Erythroblast (primary cell): ENCODE measurements around the gene PIGP.
"Not testable (repeated sequence)": the region's sequence is repeated elsewhere in the genome, so short reads cannot be mapped to it uniquely, and the experiment has no call there.

Source experiments
- DNase-seq, 2 experiments: peaks; one replicate each; lab custom pipeline; 2025; lab: John Stamatoyannopoulos, UW
- GATA1 ChIP-seq: IDR thresholded peaks from 2 replicates; pipeline ENCODE4 v1.6.1; 2011; ENCODE audit warnings: low read depth, mild to moderate bottlenecking, control low read depth, low read length, moderate library complexity
- POLR2A ChIP-seq: IDR thresholded peaks from 2 replicates; pipeline ENCODE4 v1.6.1; 2011; ENCODE audit warnings: mild to moderate bottlenecking, low read length

PIGP gene

DNA sequence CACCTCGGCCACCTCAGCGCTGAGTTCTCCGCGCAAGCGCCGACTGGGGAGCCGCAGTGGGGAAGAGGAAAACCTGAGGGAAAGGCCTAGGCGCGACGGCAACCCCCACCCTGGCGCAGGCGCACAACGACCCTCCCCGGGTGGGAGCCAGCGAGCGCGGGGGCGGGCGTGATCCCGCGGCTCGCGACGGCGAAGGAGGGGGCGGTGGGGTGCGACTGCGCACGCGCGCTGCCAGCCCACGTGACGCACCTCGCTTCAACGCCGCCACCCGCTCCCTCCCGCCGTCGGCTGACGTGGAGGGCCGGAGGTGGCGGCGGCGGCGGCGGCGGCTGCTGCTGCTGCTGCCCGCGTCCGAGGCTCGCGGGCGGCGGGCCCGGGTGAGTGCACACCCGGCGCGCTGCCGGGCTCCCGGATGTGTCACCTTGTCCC lies at the start of gene PIGP, which contains the start of gene TTC3:
PIGP (minus strand) TSS at position 84 of the 429 bp plus-strand sequence. CDS start 556 bp downstream, outside the sequence.
TTC3 (plus strand) TSS at position 267 of the 429 bp plus-strand sequence. CDS start 14,004 bp downstream, outside the sequence.
- peak; percentile 95 to 98 for DNase-seq
- TF ChIP-seq POLR2A (peak; percentile 75), GATA1 (no peak)

DNA sequence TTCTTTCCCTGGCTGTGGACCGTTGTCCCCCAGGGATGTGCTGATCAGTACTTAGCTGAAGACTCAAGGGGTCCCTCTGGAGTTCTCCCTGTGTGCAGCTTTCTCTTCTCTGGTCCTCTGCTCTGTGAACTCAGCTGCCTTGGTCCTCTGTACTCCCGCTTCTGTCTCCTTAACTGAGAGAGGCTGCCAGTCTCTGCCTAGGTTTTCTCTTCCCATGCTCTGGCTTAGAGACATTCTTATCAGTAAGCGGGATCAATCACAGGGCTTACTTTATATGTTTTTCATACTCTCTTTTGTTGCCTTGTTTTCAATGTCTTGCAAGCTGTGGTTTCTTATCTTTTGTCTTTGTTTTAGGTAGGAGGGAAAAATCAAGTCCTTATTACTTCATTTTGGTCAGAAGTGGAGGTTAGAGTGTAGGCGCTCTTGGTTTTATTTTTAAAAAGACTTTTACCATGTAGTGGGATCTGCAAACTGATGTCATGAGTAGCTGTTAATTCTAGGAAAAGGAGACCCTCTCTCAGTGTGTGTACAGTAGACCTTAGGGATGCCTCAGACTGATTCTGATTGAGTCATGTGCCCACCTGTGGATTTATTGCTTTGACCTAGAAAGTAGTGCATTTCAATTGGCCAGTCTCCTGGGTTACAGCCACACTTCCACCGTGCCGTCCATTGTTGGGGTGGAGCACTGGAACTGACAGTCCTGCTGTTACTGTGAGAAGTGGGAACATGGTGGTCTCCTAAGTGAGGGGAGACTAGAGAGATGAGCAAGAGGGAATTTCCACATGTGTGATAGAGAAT lies 46.7 kb upstream of the PIGP start:
- no peak for DNase-seq
- TF ChIP-seq GATA1, result no peak
- TF ChIP-seq POLR2A, result no peak

DNA sequence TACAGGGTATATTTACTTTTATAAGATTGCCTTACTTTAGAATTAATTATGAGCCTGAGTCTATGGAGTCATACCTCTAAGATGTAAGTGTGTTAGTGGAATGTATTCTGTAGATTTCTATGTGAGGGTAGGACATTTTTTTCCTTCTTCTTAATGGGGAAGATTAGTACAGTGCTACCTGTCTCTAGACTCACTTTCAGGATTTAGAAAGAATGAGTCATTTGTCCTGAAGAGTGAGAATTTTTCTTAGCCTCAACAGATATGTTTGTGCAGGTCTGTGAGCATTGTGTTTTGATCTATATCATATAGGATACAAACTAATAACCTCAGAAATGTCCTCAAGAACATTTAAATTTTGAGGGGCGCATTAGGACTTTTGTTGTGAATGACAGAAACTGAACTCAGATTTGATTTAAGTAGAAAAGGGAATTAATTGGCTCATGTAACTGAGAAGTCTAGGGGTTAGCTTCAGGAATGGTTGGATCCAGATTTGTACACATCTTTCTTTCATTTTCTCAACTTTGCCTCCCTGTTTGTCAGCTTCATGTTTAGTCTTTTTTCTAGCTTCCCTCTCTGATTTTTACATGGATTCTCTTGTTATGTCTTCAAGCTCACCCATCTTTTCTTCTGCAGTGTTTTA lies 45.4 kb upstream of the PIGP start:
- TF ChIP-seq POLR2A, result no peak
- no peak for TF ChIP-seq GATA1
- DNase-seq, result no peak

DNA sequence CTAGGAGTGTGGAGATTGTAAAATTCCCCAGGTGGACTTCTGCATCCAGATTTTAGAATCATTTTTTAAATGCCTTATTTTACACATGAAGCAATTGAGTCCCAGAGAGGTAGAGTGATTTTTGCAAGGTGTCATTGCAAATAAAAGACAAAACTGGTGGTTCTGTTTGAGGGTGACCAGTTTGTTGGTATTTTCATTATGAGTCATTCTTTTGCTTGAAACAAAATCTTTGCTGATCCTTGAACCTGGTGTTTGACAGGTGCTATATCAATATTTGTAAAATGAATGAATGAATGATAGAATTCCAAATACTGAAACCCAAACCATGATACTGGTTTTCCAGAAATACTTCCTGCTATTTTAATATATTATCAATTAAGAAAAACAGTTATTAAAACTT lies 44.3 kb upstream of the PIGP start:
- no peak for TF ChIP-seq GATA1
- TF ChIP-seq POLR2A, result no peak
- no peak for DNase-seq

DNA sequence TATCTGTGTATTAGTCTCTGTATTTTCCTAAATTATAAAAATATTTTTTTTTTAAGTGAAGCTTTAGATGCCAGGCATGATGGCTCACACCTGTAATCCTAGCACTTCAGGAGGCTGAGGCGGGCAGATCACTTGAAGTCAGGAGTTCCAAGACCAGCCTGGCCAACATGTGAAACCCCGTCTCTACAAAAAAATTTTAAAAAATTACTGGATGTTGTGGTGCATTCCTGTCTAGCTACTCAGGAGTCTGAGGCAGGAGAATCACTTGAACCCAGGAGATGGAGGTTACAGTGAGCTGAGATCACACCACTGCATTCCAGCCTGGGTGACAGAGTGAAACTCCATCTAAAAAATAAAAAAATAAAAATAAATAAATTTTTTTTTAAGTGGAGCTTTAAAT lies 43.6 kb upstream of the PIGP start:
- not testable (repeated sequence) for DNase-seq

DNA sequence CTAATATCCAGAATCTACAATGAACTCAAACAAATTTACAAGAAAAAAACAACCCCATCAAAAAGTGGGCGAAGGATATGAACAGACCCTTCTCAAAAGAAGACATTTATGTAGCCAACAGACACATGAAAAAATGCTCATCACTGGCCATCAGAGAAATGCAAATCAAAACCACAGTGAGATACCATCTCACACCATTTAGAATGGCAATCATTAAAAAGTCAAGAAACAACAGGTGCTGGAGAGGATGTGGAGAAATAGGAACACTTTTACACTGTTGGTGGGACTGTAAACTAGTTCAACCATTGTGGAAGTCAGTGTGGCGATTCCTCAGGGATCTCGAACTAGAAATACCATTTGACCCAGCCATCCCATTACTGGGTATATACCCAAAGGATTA lies 41.4 kb upstream of the PIGP start:
- DNase-seq, result not testable (repeated sequence)

DNA sequence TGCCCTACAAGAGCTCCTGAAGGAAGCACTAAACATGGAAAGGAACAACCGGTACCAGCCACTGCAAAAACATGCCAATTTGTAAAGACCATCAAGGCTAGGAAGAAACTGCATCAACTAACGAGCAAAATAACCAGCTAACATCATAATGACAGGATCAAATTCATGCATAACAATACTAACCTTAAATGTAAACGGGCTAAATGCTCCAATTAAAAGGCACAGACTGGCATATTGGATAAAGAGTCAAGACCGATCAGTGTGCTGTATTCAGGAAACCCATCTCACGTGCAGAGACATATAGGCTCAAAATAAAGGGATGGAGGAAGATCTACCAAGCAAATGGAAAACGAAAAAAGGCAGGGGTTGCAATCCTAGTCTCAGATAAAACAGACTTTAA lies 38.2 kb upstream of the PIGP start:
- DNase-seq, result not testable (repeated sequence)

DNA sequence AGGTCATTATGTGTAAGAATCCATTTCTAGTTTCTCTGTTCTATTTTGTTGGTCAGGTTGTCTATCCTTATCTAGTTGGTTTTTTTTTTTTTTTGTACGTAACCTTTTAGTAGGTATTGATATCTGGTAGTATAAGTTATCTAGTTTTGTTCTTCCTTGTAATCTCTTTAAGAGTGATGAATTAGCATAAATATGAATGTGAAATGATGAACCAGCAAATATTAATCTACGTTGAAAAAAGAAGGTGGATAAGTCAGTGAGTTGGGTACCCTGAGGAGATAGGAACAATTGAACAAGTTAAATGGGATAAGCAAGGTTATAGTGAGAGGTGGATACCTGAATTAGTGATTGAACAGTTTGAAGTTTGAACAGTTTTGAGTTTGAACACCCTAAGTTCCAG lies 34.1 kb upstream of the PIGP start:
- TF ChIP-seq GATA1 (no peak), POLR2A (no peak)
- no peak for DNase-seq

DNA sequence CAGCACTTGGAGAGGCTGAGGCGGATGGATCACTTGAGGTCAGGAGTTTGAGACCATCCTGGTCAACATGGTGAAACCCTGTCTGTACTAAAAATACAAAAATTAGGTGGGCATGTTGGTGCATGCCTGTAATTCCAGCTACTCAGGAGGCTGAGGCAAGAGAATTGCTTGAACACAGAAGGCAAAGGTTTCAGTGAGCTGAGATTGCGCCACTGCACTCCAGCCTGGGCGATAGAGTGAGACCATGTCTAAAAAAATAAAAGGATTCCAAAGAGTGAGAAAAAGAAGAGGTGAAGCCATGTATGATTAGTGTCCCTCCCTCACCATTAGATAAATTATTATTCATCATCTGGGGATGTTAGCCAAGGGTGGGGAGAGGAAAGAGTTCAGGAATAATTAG lies 29.9 kb upstream of the PIGP start:
- DNase-seq, result not testable (repeated sequence)

DNA sequence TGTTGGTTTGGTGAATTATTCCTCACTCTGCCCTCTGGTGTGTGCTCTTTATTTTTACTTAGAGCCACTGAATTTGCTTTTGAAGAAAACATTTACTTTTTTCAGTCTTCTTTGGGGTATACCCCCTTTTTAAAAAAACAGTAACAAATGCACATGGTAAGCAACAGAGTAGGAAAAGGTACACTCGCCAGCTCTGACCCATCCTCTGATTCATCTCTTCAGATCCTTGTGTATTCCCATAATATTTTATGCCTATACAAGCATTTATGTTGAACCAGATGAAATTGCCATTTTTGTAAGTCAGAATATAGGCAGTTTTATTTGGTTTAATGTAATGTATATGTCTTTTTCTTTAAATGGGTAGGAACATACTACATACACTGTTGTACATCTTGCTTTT lies 28.5 kb upstream of the PIGP start:
- no peak for DNase-seq
- TF ChIP-seq GATA1 (no peak), POLR2A (no peak)

DNA sequence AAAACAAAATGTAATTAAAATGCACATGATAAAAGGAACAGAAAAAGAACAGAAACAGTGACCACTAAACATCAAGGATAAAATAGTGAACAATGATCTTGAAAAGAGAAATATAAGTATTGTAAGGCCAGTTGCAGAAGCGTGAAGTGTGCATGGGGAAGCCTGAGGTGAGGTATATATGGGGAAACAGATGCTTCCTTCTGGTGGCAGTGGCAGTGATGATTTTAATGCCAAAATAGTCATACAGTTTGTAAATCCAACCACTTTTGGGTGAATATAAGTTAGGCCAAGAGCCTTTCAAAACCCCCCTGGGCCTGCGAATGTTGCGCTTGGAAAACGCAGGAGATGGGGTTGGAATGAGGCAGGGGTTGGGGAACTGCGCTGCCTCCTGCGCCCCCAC lies 27.4 kb upstream of the PIGP start:
- DNase-seq, result no peak
- no peak for TF ChIP-seq GATA1

DNA sequence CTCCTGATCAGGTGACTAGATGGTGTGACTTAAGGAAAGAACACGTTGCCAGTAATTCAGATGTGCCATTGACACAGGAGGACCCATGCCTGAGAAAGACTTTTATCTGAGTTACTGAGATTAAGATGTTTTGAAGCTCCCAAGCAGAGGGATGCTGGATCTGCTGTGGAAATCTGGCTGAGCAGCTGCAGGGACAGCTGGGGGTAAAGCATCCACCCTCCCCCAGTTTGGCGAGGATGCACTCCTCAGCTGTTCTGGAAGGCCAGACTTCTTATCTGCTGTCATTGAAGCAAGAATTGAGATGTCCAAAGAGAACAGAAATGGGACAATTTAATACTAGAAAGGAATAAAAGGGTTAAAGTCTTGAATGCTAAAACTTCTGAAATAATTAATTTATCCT lies 25.9 kb upstream of the PIGP start:
- TF ChIP-seq POLR2A (no peak), GATA1 (no peak)
- DNase-seq, result no peak

DNA sequence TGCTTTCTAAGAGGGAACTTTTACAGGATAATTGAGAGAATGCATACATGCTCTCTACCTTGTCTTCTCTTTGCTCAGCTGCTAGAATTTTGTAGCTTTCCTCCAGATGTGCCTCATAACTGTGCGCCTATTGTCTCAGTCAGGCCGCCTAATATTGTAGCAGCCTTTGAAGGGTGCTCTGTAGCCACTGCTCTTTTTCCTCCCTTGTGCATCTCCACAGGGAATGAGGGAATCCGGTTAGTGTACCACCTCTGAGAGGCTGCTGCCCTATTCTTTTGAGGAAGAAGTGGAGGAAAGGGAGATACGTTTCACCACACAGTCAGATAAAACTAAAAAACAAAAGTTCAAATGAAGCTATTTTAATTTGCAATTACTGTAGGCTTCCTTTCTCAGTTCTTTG lies 22.9 kb upstream of the PIGP start:
- no peak for TF ChIP-seq POLR2A
- no peak for TF ChIP-seq GATA1
- no peak for DNase-seq

DNA sequence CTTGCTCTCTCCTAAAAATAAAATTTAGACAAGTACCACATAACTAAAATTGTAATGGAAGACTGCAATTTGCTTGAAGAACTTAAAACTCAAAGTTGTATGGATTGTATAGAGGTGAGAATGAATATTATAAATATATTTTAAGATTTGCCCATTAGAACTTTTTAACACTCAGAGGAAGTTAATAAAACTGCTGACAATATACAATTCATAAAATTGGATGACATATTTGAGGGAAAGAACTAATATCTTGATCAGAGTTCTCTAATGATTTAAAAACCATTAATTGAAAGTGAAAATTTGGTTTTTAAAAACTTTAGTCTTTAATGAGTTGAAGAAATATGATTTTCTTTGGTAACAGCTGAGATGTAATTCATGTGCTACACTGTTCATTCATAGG lies 21.1 kb upstream of the PIGP start:
- TF ChIP-seq GATA1, result no peak
- no peak for TF ChIP-seq POLR2A
- no peak for DNase-seq

DNA sequence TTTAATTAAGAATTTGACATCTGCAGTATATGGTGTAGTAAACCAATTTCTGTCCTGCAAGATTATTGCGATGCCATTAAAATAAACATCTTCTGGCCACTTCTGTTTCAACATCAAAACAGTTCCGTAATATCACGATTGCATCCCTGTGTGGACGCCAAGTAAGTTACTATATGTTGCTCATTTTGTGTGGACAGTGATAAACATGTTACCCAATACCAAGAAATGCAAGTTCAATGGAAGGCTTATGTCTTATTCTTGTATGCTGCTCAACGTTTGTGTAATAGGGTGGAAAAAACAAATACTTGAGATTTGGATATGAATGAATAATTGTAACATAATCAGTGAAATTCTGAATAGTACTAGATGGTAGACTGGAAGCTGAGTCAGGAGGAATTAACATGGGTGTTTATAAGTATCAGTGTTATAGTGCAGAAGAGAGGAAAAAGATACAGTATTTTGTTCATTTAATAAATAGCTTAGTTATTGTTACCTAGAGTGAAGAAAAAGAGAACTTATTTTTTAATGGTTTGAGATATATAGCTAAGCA lies 15.4 kb upstream of the PIGP start:
- DNase-seq, result no peak
- TF ChIP-seq GATA1, result no peak
- no peak for TF ChIP-seq POLR2A
